ENCODE results near the gene LCP2. TPM values are rescaled to one million over a fixed set of nuclear protein-coding genes. Genes with fewer than 3 reads are reported as not detected.

LCP2 gene
- total RNA-seq, 1 donor from 2014 or later, result 10.2 TPM

GRCh38 chr5:170296036-170296934 lies 1.3 kb downstream of the LCP2 start:
- DNase-seq, result no peak

- no peak for DNase-seq
Measured at GRCh38 chr5:170294556-170294955, 3.0 kb downstream of the LCP2 start.

DNA sequence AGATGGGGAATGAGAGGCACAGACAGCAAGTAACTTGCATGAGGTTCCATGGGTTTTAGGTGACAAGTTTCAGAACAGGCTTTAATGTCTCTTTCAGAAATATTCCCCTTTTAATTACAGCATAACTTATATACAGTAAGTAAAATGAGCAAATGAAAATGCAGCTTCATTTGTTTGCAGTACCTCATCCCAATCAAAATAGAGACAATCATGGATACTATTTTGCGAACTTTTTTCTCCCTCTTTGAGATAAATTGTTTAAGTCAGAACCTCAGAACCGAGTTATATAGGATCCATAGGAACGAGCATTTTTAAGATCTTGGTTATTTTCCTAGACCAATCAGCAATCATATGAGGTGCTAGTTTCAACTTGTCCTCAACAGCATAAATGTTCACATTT lies 3.5 kb downstream of the LCP2 start:
- DNase-seq, result no peak

- DNase-seq, result no peak
Measured at GRCh38 chr5:170293273-170293672, 4.3 kb downstream of the LCP2 start.

DNA sequence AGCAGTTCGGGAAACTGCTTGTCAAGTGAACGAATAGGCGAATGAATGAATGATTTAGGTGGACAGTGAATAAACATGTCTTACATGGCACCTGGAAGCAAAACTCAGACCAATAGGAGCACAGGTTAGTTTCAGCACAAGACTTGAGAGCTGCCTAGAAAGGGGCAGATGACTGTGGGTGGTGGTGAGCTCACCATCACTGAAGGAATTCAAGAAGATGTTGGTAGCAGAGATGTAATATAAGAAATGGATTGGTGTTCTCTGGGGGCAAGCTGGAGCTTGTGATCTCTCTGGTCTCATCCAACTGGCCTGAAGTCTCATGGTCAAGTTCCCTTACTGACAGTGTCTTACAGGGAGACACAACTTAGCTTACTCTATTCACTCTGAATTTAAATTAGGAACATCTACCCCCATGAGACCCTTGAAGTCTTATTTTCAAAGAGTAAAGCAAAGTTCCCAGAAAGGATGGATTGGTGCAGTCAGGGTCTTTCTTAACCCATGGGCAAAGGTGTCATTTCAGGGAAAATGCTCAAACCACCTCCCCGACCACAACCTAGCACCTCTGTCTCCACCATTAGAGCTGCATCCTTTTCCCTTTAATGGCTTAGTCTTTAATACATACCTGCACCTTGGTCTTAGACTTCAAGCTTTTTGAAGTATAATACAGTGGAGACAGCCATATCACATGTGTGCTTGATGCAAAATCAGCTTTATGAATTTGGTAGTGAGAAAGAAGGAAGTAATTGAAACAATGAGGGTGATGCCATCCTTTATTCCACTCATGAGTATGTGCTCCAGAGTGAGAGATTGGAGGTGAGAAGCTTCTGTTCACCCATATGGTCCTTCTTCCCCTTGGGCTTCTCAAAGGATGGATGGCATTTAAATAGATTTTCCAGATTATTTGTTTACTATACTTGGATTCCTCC lies 5.1 kb downstream of the LCP2 start:
- no peak for DNase-seq

DNA sequence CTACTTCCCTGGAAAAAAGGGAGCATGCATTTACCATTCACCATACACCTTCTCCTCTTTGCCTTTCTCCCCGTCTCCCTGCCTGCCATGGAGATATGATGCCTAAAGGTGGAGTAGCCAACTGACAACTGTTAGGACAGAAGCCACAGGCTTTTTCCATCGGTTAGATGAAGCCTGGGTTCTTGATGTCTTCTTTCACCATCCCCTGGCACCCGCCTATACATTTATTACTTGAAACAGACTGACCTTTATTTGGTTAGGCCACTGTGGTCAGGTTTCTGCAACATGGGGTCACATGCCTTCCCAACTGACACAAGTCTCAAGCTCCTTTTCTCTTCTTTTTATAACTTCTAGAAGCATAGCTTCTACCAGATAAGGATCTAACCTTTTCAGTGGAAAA lies 7.1 kb downstream of the LCP2 start:
- DNase-seq, result no peak

- DNase-seq, result no peak
Measured at GRCh38 chr5:170289764-170290163, 7.8 kb downstream of the LCP2 start.

DNA sequence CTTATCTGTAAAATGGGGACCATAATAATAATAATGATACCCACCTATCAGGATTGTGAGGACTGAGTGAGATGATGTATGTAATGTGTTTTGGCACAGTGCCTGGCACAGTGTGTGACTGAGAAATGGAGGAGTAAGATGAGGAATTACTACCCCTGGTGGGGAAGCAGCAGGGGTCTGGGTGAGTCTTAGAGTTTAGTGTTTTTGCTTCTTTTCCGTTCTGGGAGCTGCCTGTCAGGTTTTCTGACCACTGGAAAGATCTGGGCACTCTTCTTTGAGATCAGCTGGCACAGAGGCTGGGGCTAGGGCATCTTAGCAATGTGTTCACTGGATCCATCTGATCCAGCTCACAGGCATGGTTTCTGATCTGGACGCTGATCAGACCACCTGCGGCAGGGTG lies 8.5 kb downstream of the LCP2 start:
- DNase-seq, result no peak

- no peak for DNase-seq
Measured at GRCh38 chr5:170288551-170288950, 9.0 kb downstream of the LCP2 start.

DNA sequence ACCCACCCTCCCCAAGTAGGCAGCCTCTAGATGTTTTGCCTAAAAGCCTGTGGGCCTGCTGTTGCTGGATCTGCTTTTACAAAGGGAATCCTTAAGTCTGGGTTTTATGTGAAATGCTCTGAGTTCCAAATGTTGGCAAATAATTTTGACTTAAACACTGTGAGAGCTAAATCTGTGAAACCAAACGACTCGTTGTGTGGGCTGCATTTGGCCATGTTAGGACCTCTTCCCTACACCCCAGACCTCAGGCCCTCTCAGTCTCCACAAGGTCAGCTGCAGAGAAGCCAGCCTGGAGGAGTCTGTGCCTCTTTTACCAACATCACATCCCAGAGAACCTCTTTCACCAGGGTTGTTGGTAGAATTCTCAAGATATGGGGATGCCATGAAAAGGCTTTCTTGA lies 9.4 kb downstream of the LCP2 start:
- no peak for DNase-seq

DNA sequence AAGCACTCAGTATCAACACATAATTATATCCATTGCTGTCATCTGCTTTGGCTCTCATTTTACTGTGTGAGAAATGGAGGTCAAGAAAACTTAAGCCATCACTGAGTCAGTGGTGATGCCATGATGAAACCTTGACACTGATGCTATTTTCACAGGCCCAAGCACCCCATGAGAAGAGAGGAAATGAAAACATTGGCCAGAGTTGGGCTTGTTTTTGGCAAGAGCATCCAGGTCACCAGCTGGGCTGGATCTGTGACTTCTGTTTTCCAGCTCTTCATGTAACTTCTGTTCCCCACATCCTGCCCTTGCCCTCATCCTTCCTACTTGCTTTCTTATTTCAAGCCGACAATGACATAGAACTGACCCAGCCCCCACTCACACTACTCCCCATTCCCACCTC lies 10.0 kb downstream of the LCP2 start:
- no peak for DNase-seq

- no peak for DNase-seq
Measured at GRCh38 chr5:170286386-170286925, 11.1 kb downstream of the LCP2 start.

DNA sequence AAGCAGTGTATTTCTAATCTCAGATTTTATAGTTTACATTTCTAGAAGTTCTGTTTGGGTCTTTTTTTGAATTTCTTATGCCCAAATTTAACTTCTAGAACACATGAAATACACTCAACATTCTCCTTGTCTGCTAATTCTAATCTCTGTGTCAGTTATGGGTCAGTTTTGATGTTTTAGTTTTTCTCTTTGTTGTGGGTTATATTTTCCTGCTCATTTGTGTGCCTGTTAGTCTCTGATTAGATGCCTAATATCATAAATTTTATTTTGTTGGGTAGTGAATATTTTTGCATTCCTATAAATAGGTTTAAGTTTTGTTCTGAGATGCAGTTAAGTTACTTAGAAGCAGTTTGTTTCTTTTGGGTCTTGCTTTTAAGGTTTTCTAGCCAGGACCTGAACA lies 12.4 kb downstream of the LCP2 start:
- DNase-seq, result no peak

- no peak for DNase-seq
Measured at GRCh38 chr5:170284231-170284630, 13.3 kb downstream of the LCP2 start.

GRCh38 chr5:170283296-170283695 lies 14.3 kb downstream of the LCP2 start:
- DNase-seq, result no peak

DNA sequence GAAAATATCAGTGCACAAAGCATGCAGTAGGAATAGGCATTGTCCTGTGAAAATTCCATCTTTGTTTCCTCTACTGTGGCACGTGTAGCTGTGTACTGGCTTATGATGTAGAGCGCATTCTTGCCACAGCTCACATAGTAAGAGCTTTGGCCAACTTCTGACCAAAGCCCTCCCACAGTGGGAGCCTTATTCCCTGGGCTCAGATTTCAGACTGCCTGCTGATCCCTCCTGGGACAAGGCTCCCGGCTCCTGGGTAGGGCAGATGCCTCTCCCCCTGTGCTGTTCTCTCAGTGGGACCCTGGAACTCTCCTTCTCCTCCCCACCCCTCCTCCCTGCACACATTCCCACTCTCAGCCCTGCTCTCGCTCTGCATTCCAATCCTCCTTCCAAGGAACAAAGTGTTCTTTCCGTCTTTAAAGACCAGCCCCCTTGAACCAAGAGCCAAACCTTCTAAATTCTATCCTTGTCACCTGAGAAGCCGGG lies 17.5 kb downstream of the LCP2 start:
- DNase-seq, result no peak

DNA sequence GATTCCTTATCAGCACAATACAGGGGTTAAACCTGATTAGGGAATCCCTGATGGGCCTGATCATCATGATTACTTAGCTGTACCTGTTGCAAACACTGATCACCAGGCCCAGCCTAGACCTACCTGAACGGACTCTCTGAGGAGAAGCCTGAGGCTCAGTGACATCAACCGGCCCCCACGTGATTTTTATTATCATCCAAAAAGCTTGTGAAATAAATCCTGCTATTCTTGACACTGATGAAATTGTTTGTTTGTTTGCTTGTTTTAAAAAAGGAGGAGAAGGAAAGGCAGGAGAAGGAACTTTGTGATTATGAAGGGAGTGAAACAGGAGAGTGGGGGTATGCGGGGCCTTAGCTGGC lies 18.1 kb downstream of the LCP2 start:
- no peak for DNase-seq

GRCh38 chr5:170278611-170279458 lies 18.7 kb downstream of the LCP2 start:
- DNase-seq, result no peak

DNA sequence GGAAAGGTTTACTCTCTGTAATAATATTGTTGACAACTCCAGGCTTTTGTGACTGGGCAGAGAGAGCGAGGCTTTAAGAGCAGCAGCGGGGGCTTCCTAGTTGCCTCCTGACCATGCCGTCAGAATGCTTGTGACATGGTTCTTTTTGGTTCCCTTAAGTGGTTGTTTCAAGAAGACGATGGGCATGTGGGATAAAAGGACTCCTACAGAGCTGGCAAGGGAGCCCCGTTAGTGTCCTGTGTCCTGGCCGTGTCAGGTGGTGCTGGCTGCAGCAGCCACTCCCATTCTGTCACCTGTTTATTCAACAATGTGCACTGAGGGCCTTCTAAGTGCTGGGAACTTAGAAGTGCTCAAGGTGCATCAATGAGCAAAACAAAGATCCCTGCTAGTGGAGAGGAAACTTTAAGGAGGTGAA lies 19.7 kb downstream of the LCP2 start:
- no peak for DNase-seq

GRCh38 chr5:170276140-170276539 lies 21.4 kb downstream of the LCP2 start:
- DNase-seq, result no peak

- DNase-seq, result no peak
Measured at GRCh38 chr5:170275376-170275994, 22.1 kb downstream of the LCP2 start.
